ENCODE measurements around the gene DAAM1. TPM values are rescaled to one million over a fixed set of nuclear protein-coding genes. Genes with fewer than 3 reads are reported as not detected.

The DAAM1 gene
- total and polyA plus RNA-seq, 2 donors from 2014 or later: 5.3 to 47.8 TPM

GRCh38 chr14:59278111-59278510, 89.6 kb downstream of the DAAM1 start:
- FAIRE-seq: no peak
- peaks cover 0 to 2% (median 0%) of the 10 kb centered on the region in 3 donors for H3K36me3 ChIP-seq (ENCODE audit: control insufficient read depth in 2 of 3, insufficient read depth in 3 of 3, low read length in 3 of 3)
- H3K4me3 ChIP-seq (ENCODE audit: low read length in 3 of 3): no peak overlapping the region
- intact Hi-C loops (cut with DNase I): no loop called here
- H3K9me3 ChIP-seq (ENCODE audit: control insufficient read depth in 2 of 3, insufficient read depth in 1 of 3, low read length in 3 of 3): no peaks in the 10 kb centered on the region
- H3K27me3 ChIP-seq (ENCODE audit: control insufficient read depth, insufficient read depth, low read length): no peaks in the 10 kb centered on the region
- no peak for DNase-seq
- TF ChIP-seq, protein P1, sequence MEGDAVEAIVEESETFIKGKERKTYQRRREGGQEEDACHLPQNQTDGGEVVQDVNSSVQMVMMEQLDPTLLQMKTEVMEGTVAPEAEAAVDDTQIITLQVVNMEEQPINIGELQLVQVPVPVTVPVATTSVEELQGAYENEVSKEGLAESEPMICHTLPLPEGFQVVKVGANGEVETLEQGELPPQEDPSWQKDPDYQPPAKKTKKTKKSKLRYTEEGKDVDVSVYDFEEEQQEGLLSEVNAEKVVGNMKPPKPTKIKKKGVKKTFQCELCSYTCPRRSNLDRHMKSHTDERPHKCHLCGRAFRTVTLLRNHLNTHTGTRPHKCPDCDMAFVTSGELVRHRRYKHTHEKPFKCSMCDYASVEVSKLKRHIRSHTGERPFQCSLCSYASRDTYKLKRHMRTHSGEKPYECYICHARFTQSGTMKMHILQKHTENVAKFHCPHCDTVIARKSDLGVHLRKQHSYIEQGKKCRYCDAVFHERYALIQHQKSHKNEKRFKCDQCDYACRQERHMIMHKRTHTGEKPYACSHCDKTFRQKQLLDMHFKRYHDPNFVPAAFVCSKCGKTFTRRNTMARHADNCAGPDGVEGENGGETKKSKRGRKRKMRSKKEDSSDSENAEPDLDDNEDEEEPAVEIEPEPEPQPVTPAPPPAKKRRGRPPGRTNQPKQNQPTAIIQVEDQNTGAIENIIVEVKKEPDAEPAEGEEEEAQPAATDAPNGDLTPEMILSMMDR (IDR thresholded peaks at IDR 0.05; ENCODE audit: borderline replicate concordance, extremely low read depth, insufficient read depth): no peak
- no peak overlapping the region for H3K9ac ChIP-seq (ENCODE audit: low read length in 3 of 3)
- H3K27ac ChIP-seq (ENCODE audit: low read depth in 2 of 2, low read length in 2 of 2): no peak overlapping the region
- H3K4me1 ChIP-seq (ENCODE audit: control insufficient read depth in 2 of 3, insufficient read depth in 2 of 3, low read depth in 1 of 3, low read length in 3 of 3): peaks cover 2 to 8% (median 3%) of the 10 kb centered on the region in 3 donors

DNA sequence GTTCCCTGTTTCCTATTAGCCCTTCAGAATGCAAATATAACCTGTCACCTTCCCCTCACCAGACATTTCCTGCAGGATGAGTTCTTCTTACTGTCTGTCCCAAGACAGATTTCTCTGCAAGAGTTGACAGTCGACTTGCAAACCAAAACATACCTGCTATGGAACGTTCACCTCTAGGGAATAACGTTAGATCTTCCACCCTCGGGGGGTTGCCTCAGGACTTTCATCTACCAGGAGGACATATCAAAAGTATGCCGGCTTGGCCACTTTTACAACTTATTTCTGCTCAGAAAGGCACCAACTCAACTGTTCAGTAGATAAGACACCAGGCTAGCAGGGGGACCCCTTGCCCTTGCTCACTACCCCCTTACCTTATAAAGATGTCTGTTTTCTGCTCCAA, 92.5 kb downstream of the DAAM1 start:
- Histone ChIP-seq H3K36me3 (ENCODE audit: control insufficient read depth in 2 of 3, insufficient read depth in 3 of 3, low read length in 3 of 3) (peaks cover 0 to 2% (median 0%) of the 10 kb centered on the region in 3 donors), H3K9ac (ENCODE audit: low read length in 3 of 3) (no peak overlapping the region), H3K27ac (ENCODE audit: low read depth in 2 of 2, low read length in 2 of 2) (no peak overlapping the region), H3K4me1 (ENCODE audit: control insufficient read depth in 2 of 3, insufficient read depth in 2 of 3, low read depth in 1 of 3, low read length in 3 of 3) (peaks cover 0 to 3% (median 2%) of the 10 kb centered on the region in 3 donors), H3K4me3 (ENCODE audit: low read length in 3 of 3) (no peak overlapping the region), H3K27me3 (ENCODE audit: control insufficient read depth, insufficient read depth, low read length) (no peaks in the 10 kb centered on the region), H3K9me3 (ENCODE audit: control insufficient read depth in 2 of 3, insufficient read depth in 1 of 3, low read length in 3 of 3) (no peaks in the 10 kb centered on the region)
- FAIRE-seq (no peak), DNase-seq (no peak)
- TF ChIP-seq, protein P1 (IDR thresholded peaks at IDR 0.05; ENCODE audit: borderline replicate concordance, extremely low read depth, insufficient read depth): no peak
- intact Hi-C loops (cut with DNase I): no loop called here

DNA sequence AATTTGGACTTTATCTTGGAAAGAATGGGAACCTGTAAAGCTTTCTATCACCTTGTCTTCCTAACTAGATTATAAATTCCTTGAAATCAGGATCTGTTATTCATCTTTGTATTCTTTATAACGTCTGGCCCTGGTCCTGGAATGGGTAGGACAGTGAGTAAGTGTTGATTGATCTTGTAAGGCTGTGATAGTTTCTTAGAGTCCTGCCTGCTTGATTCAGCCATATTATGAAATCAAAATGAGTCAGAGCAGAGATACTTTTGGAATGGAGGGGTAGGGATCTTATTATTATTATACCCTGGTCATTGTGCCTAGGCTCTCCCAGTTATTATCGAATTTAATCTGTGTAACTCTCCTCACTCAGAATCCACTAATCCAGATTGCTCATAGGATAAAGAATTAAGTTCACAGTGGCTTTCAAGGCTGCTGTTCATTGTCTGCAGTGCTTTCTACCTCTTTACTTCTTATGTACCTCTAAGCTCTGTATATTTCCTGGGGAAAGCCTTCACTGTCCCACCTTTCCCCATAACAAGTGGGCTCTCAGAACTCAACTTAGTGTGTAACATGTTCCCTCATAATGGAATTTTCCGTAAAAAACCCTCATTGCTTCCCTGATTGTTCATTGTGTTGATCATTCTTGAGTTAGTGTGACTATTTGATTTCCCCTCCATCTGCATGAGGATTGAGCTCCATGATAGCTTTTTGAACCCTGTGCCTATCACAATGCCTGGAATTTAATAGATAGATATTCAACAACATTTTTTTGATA, 93.3 kb downstream of the DAAM1 start:
- no peak overlapping the region for H3K27ac ChIP-seq (ENCODE audit: low read depth in 2 of 2, low read length in 2 of 2)
- TF ChIP-seq, protein P1 (IDR thresholded peaks at IDR 0.05; ENCODE audit: borderline replicate concordance, extremely low read depth, insufficient read depth): no peak
- no peak for FAIRE-seq
- H3K9me3 ChIP-seq (ENCODE audit: control insufficient read depth in 2 of 3, insufficient read depth in 1 of 3, low read length in 3 of 3): no peaks in the 10 kb centered on the region
- H3K9ac ChIP-seq (ENCODE audit: low read length in 3 of 3): no peak overlapping the region
- no peaks in the 10 kb centered on the region for H3K27me3 ChIP-seq (ENCODE audit: control insufficient read depth, insufficient read depth, low read length)
- intact Hi-C loops (cut with DNase I): no loop called here
- H3K4me1 ChIP-seq (ENCODE audit: control insufficient read depth in 2 of 3, insufficient read depth in 2 of 3, low read depth in 1 of 3, low read length in 3 of 3): peaks cover 0 to 2% (median 0%) of the 10 kb centered on the region in 3 donors
- H3K36me3 ChIP-seq (ENCODE audit: control insufficient read depth in 2 of 3, insufficient read depth in 3 of 3, low read length in 3 of 3): peaks cover 0 to 2% (median 0%) of the 10 kb centered on the region in 3 donors
- H3K4me3 ChIP-seq (ENCODE audit: low read length in 3 of 3): no peak overlapping the region
- no peak for DNase-seq
